ENCODE measurements around the gene PCED1B. TPM values are rescaled to one million over a fixed set of nuclear protein-coding genes. Genes with fewer than 3 reads are reported as not detected.

The PCED1B gene
- total RNA-seq, 1 experiment from 2014 or later: 3.3 TPM

GRCh38 chr12:47041327-47041726 is 38.1 kb upstream of the PCED1B start:
- no peak for TF ChIP-seq CTCF (conservative IDR thresholded peaks at IDR 0.05)
- no peak for DNase-seq
- Histone ChIP-seq H4K8ac (replicated peaks; ENCODE audit: insufficient read length, low read depth, low read length) (no peak overlapping the region), H3K27ac (ENCODE audit: insufficient read length, low read depth, low read length) (no peak overlapping the region), H3K18ac (ENCODE audit: insufficient read length, low read depth, low read length) (no peak overlapping the region), H2BK12ac (ENCODE audit: insufficient read length, low read depth, low read length) (no peak overlapping the region), H4K91ac (ENCODE audit: insufficient read length, low read depth, low read length) (no peak overlapping the region), H3K9ac (ENCODE audit: extremely low read depth, insufficient read length, low read length) (no peak overlapping the region), H3K4me1 (ENCODE audit: insufficient read depth, low read length) (no peaks in the 10 kb centered on the region), H3K23ac (ENCODE audit: insufficient read length, low read depth, low read length) (no peak overlapping the region), H2BK120ac (ENCODE audit: low read depth, low read length, poor library complexity, severe bottlenecking) (no peak overlapping the region), H3K14ac (ENCODE audit: insufficient read depth, low read length) (no peak overlapping the region), H3K4me2 (ENCODE audit: insufficient read depth, insufficient read length, low read length) (no peak overlapping the region), H2AK5ac (ENCODE audit: insufficient read length, low read length) (no peak overlapping the region), H3K9me3 (ENCODE audit: control insufficient read depth, low read depth, low read length) (no peaks in the 10 kb centered on the region), H3T11ph (ENCODE audit: low read length) (no peak overlapping the region), H2AFZ (ENCODE audit: low read length) (no peak overlapping the region), H3K79me2 (ENCODE audit: insufficient read depth, low read length) (no peaks in the 10 kb centered on the region), H2BK15ac (ENCODE audit: low read depth, low read length) (no peak overlapping the region), H2BK5ac (ENCODE audit: insufficient read length, low read length) (no peak overlapping the region), H3K23me2 (ENCODE audit: insufficient read length, low read depth, low read length, poor library complexity, severe bottlenecking) (no peaks in the 10 kb centered on the region), H3K56ac (ENCODE audit: insufficient read length, low read depth, low read length) (no peak overlapping the region), H3K27me3 (ENCODE audit: insufficient read depth, low read length) (no peaks in the 10 kb centered on the region), H3K79me1 (ENCODE audit: insufficient read depth, low read depth, low read length, poor library complexity, severe bottlenecking) (no peaks in the 10 kb centered on the region), H2BK20ac (ENCODE audit: low read depth, low read length, poor library complexity, severe bottlenecking) (no peak overlapping the region), H4K20me1 (ENCODE audit: control insufficient read depth, insufficient read depth, insufficient read length) (no peaks in the 10 kb centered on the region), H3K4ac (ENCODE audit: low read depth, low read length) (no peak overlapping the region), H4K5ac (ENCODE audit: insufficient read length, low read depth, low read length) (no peak overlapping the region)
- Mint-ChIP-seq H3K4me1 (no peaks in the 10 kb centered on the region), H3K36me3 (ENCODE audit: insufficient read depth in 1 of 3, low read depth in 3 of 3) (peaks cover 0 to 2% (median 0%) of the 10 kb centered on the region in 3 experiments; a peak in 2 of 7 replicates), H3K9me3 (peaks cover 0 to 2% of the 10 kb centered on the region in 2 experiments; a peak in 1 of 5 replicates), H3K4me3 (no peak overlapping the region), H3K27ac (no peak overlapping the region), H3K27me3 (ENCODE audit: low read depth) (no peaks in the 10 kb centered on the region)
- WGBS (ENCODE audit: extremely low coverage, insufficient read length, low lambda C conversion rate): no CpG with 5 or more reads among the region's 4 CpGs
